ENCODE measurements around the gene SKAP1. TPM values are rescaled to one million over a fixed set of nuclear protein-coding genes. Genes with fewer than 3 reads are reported as not detected.

The SKAP1 gene
- total RNA-seq, 1 experiment from 2014 or later = not detected

GRCh38 chr17:48134912-48135480 is 295.0 kb downstream of the SKAP1 start:
- Mint-ChIP-seq H3K9me3 (ENCODE audit: unreplicated experiment) (no peaks in the 10 kb centered on the region), H3K27me3 (ENCODE audit: insufficient read depth, unreplicated experiment) (peaks cover 8% of the 10 kb centered on the region), H3K36me3 (ENCODE audit: insufficient read depth, unreplicated experiment) (no peaks in the 10 kb centered on the region), H3K4me3 (ENCODE audit: unreplicated experiment) (no peak overlapping the region), H3K4me1 (ENCODE audit: insufficient read depth, unreplicated experiment) (no peaks in the 10 kb centered on the region), H3K27ac (ENCODE audit: low read depth, unreplicated experiment) (no peak overlapping the region)
- no TSS peak for BruUV-seq (replicated peaks)
- TF ChIP-seq CTCF (IDR thresholded peaks at IDR 0.05; ENCODE audit: unreplicated experiment) = no peak
- intact Hi-C loops (cut with micrococcal nuclease) = loop anchor here (5.0 kb wide), 1 partner anchor 188 kb away; no protein-coding TSS in a partner anchor
- no peak for DNase-seq (ENCODE audit: unreplicated experiment)
- CTCF ChIA-PET = interaction anchor here (0.5 to 1.3 kb wide), 4 partner anchors 55 to 507 kb away, joined by 3 read pairs; no protein-coding TSS in a partner anchor
- POLR2A ChIA-PET = no interaction called here

GRCh38 chr17:48132385-48132784 is 297.6 kb downstream of the SKAP1 start:
- CTCF ChIA-PET = interaction anchor here (0.6 to 5.8 kb wide), 8 partner anchors 26 to 183 kb away, joined by 3 to 72 read pairs (median 7); partner anchors contain the start of gene CBX1
- Mint-ChIP-seq H3K27me3 (ENCODE audit: insufficient read depth, unreplicated experiment) (no peaks in the 10 kb centered on the region), H3K9me3 (ENCODE audit: unreplicated experiment) (no peaks in the 10 kb centered on the region), H3K36me3 (ENCODE audit: insufficient read depth, unreplicated experiment) (no peaks in the 10 kb centered on the region), H3K4me3 (ENCODE audit: unreplicated experiment) (no peak overlapping the region), H3K27ac (ENCODE audit: low read depth, unreplicated experiment) (no peak overlapping the region), H3K4me1 (ENCODE audit: insufficient read depth, unreplicated experiment) (peaks cover 6% of the 10 kb centered on the region)
- DNase-seq (ENCODE audit: unreplicated experiment) = no peak
- intact Hi-C loops (cut with micrococcal nuclease) = loop anchor here (5.0 kb wide), 1 partner anchor 185 kb away; no protein-coding TSS in a partner anchor
- TF ChIP-seq CTCF (IDR thresholded peaks at IDR 0.05; ENCODE audit: unreplicated experiment) = no peak
- POLR2A ChIA-PET = interaction anchor here (0.6 to 1.1 kb wide), 2 partner anchors 32 to 107 kb away, joined by 3 to 4 read pairs; no protein-coding TSS in a partner anchor
- BruUV-seq (replicated peaks) = no TSS peak

GRCh38 chr17:48131216-48131824 is 298.7 kb downstream of the SKAP1 start:
- no peaks in the 10 kb centered on the region for H3K36me3 Mint-ChIP-seq (ENCODE audit: insufficient read depth, unreplicated experiment)
- TF ChIP-seq CTCF (IDR thresholded peaks at IDR 0.05; ENCODE audit: unreplicated experiment) = peak; percentile 76
- no TSS peak for BruUV-seq (replicated peaks)
- intact Hi-C loops (cut with micrococcal nuclease) = loop anchor here (1.0 to 5.0 kb wide), 3 partner anchors 51 to 184 kb away; no protein-coding TSS in a partner anchor
- CTCF ChIA-PET = interaction anchor here (0.6 to 5.8 kb wide), 17 partner anchors 12 to 319 kb away, joined by 3 to 72 read pairs (median 5); partner anchors contain the start of gene CBX1
- H3K27me3 Mint-ChIP-seq (ENCODE audit: insufficient read depth, unreplicated experiment) = no peaks in the 10 kb centered on the region
- POLR2A ChIA-PET = interaction anchor here (0.6 to 1.3 kb wide), 6 partner anchors 51 to 470 kb away, joined by 3 to 5 read pairs (median 4); partner anchors contain the start of gene NFE2L1
- H3K9me3 Mint-ChIP-seq (ENCODE audit: unreplicated experiment) = no peaks in the 10 kb centered on the region
- H3K4me3 Mint-ChIP-seq (ENCODE audit: unreplicated experiment) = no peak overlapping the region
- peak; percentile 85 for DNase-seq (ENCODE audit: unreplicated experiment)
- peaks cover 13% of the 10 kb centered on the region for H3K4me1 Mint-ChIP-seq (ENCODE audit: insufficient read depth, unreplicated experiment)
- H3K27ac Mint-ChIP-seq (ENCODE audit: low read depth, unreplicated experiment) = no peak overlapping the region

- DNase-seq (ENCODE audit: unreplicated experiment) = no peak
- no peak overlapping the region for H3K27ac Mint-ChIP-seq (ENCODE audit: low read depth, unreplicated experiment)
- H3K27me3 Mint-ChIP-seq (ENCODE audit: insufficient read depth, unreplicated experiment) = no peaks in the 10 kb centered on the region
- H3K4me3 Mint-ChIP-seq (ENCODE audit: unreplicated experiment) = no peak overlapping the region
- no peaks in the 10 kb centered on the region for H3K9me3 Mint-ChIP-seq (ENCODE audit: unreplicated experiment)
- intact Hi-C loops (cut with micrococcal nuclease) = loop anchor here (5.0 kb wide), 1 partner anchor 183 kb away; no protein-coding TSS in a partner anchor
- no peak for TF ChIP-seq CTCF (IDR thresholded peaks at IDR 0.05; ENCODE audit: unreplicated experiment)
- peaks cover 5% of the 10 kb centered on the region for H3K36me3 Mint-ChIP-seq (ENCODE audit: insufficient read depth, unreplicated experiment)
- H3K4me1 Mint-ChIP-seq (ENCODE audit: insufficient read depth, unreplicated experiment) = peaks cover 13% of the 10 kb centered on the region
- BruUV-seq (replicated peaks) = no TSS peak
- POLR2A ChIA-PET = interaction anchor here (0.8 to 2.6 kb wide), 6 partner anchors 22 to 105 kb away, joined by 4 to 19 read pairs (median 6); partner anchors contain the start of gene SNX11
- CTCF ChIA-PET = interaction anchor here (0.6 to 5.8 kb wide), 6 partner anchors 10 to 152 kb away, joined by 3 to 72 read pairs (median 10); no protein-coding TSS in a partner anchor
These were observed 300.0 kb downstream of the SKAP1 start for GRCh38 chr17:48129981-48130380.

All from MCF 10A (cell line).